ENCODE results near the gene TPH2.

- TF ChIP-seq, protein P1, sequence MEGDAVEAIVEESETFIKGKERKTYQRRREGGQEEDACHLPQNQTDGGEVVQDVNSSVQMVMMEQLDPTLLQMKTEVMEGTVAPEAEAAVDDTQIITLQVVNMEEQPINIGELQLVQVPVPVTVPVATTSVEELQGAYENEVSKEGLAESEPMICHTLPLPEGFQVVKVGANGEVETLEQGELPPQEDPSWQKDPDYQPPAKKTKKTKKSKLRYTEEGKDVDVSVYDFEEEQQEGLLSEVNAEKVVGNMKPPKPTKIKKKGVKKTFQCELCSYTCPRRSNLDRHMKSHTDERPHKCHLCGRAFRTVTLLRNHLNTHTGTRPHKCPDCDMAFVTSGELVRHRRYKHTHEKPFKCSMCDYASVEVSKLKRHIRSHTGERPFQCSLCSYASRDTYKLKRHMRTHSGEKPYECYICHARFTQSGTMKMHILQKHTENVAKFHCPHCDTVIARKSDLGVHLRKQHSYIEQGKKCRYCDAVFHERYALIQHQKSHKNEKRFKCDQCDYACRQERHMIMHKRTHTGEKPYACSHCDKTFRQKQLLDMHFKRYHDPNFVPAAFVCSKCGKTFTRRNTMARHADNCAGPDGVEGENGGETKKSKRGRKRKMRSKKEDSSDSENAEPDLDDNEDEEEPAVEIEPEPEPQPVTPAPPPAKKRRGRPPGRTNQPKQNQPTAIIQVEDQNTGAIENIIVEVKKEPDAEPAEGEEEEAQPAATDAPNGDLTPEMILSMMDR (IDR thresholded peaks at IDR 0.05; ENCODE audit: poor library complexity) = no peak
- TF ChIP-seq EZH2 (IDR thresholded peaks at IDR 0.05; ENCODE audit: borderline replicate concordance) = no peak
- TF ChIP-seq EZH2phosphoT487 (IDR thresholded peaks at IDR 0.05; ENCODE audit: low read depth, severe bottlenecking, unreplicated experiment) = no peak
Measured at GRCh38 chr12:72076558-72076915, 137.9 kb downstream of the TPH2 start.
